NCI-H2196 (cell line): ENCODE results near the gene WIPF3.

Source experiments
- DNase-seq: peaks from one replicate; lab custom pipeline; 2025; ENCODE audit not compliant: unreplicated experiment; lab: John Stamatoyannopoulos, UW

WIPF3 gene

GRCh38 chr7:29844559-29844958 lies 38.3 kb downstream of the WIPF3 start:
- DNase-seq: no peak

DNA sequence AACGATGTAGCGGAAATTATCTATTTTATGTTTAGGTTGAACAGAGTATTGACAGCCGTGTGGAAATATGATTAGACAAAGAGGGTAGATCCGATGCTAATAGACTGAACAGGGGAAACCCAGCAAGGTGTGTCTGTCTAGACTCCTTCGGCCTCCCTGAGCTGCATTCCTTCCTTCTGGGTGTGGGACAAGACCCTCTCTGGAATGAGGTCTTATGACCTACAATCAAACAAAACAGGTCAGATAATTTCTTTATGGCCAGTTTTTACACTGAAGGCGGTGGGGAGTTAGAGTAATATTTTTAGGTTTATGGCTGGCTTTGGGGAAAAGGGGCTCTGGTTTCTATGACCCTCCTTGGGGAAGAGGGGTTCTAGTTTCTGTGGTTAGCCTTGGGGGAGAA lies 41.2 kb downstream of the WIPF3 start:
- no peak for DNase-seq

GRCh38 chr7:29847916-29848315 lies 41.6 kb downstream of the WIPF3 start:
- no peak for DNase-seq

DNA sequence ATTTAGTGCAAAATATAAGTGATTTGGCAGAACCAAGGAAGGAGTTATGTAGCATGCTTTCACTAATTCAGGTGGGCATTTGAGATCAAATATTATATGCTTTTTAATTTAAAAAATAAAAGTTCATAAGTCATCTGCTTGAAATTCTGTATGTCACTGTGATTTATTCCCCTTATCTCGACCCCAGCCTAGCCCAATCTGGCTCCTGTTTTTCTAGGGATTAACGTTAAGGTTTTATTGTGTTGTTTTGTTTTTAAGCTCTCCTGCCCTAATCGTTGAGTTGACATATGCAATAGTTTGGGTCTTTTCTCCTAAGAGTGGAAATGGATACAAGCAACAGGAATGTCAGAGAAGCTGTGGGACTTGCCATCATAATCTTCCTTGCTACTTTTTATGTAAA lies 42.6 kb downstream of the WIPF3 start:
- no peak for DNase-seq

- no peak for DNase-seq
These were observed 45.2 kb downstream of the WIPF3 start for GRCh38 chr7:29851487-29851886.

DNA sequence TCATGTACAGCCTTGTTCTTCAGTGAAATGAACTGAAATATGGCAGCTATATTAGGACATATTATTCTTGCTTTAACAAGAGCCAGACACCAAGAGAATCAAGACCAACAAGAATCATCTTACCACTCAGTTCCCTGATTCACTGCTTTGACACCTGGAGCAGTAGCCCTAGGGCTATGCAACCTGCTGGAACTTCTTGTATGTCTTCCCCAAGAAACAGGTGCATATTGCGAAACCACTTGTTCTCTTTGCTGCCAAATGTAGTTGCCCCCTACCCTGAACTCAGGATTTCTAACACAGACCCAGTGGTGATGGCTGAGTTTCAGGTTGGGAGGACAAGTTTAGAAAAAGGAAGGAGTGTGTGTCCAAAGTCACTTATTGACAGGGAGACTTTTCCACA lies 46.1 kb downstream of the WIPF3 start:
- no peak for DNase-seq

- peak; percentile 62 for DNase-seq
These were observed 46.8 kb downstream of the WIPF3 start for GRCh38 chr7:29853072-29853471.

DNA sequence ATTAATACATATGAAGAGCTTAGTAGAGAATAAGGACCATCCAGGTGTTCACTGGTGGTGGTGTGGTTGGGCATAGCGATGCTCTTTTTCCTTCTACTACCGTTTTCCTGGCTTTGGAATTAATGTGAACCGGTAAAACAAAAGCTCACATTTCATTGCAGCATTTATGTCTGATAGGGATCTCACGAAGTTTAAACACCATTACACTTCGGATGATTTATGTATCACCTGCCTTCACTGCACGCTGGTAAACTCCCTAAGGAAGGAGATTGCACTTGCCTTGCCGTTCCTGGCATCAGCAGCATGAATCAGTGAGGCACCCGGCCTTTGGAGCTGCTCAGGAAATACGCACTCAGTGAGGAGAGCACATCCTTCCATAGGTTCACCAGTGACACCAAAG lies 47.5 kb downstream of the WIPF3 start:
- DNase-seq: peak; percentile 44

- DNase-seq: peak; percentile 26
These were observed 48.1 kb downstream of the WIPF3 start for GRCh38 chr7:29854257-29854938.

DNA sequence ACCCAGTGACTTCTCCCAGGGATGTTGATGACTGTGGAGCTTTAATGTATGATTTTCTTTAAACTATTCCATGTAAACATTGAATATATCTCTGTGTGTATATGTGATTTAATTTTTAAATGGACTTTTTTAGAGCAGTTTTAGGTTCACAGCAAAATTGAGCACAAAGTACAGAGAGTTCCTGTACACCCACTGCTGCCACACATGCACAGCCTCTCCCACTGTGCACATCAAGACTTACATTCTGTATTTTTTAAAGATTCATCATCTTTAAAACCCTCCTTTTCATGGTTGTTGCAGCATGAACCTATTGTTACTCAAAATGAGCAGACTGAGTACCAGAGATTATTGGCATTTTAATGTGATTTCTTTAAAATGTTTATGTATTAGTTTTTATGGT lies 51.3 kb downstream of the WIPF3 start:
- no peak for DNase-seq

- DNase-seq: no peak
These were observed 52.1 kb downstream of the WIPF3 start for GRCh38 chr7:29858191-29858951.

- DNase-seq: no peak
These were observed 52.8 kb downstream of the WIPF3 start for GRCh38 chr7:29859104-29859503.

GRCh38 chr7:29859524-29860185 lies 53.3 kb downstream of the WIPF3 start:
- DNase-seq: no peak

DNA sequence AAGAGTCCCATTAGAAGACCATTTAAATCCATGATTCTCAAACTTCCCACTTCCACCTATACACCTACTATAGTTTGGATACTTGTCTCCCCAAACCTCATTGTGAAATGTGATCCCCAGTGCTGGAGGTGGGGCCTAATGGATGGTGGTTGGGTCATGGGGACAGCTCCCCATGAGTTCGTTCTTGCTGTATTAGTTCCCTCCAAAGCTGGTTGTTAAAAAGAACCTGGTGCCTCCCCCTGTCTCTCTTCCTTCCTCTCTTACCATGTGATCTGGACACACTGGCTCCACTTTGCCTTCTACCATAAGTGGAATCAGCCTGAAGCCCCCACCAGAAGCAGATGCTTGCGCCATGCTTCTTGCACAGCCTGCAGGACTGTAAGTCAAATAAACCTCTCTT lies 53.9 kb downstream of the WIPF3 start:
- DNase-seq: no peak

DNA sequence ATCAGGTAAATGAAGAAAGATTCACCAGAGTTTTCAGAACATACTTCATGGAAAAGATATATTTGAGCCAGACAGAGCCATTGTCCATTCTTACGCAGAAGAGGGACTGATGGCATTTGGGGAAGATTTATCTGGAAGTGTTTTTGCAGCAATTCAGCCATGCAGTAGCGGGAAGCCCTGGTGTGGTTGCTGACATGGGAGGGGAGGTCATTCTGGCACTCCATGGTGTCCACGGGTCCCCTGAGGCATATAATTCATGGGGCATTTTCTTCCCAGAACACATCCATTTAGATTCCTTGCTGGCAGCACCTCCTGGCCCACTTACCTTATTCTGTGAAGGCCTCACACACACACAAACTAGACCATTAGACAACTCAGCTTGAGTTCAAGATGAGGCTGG lies 55.6 kb downstream of the WIPF3 start:
- DNase-seq: no peak

DNA sequence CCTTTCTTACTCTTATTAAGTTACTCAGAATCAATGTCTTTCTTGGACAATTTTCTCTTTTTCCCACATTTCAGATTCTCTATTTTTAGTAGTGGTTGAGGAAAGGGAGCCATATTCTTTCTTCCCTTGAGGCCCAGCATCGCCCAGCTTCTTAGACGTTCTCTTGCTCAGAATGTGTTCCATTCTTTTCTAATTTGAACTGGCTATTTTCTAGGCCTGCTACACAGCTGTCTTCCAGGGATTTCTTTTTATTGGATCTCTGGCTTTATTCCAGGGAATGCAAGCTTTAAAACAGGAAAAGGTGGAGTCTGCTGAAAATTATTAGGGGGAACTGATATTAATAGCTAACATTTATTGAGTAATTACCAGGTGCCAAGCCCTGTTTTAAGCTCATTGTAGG lies 58.3 kb downstream of the WIPF3 start:
- no peak for DNase-seq

- no peak for DNase-seq
These were observed 59.2 kb downstream of the WIPF3 start for GRCh38 chr7:29865526-29865925.

- DNase-seq: peak; percentile 32
These were observed 60.2 kb downstream of the WIPF3 start for GRCh38 chr7:29866490-29866930.

- no peak for DNase-seq
These were observed 65.6 kb downstream of the WIPF3 start for GRCh38 chr7:29871787-29872398.

GRCh38 chr7:29873644-29874294 lies 67.5 kb downstream of the WIPF3 start:
- DNase-seq: no peak

DNA sequence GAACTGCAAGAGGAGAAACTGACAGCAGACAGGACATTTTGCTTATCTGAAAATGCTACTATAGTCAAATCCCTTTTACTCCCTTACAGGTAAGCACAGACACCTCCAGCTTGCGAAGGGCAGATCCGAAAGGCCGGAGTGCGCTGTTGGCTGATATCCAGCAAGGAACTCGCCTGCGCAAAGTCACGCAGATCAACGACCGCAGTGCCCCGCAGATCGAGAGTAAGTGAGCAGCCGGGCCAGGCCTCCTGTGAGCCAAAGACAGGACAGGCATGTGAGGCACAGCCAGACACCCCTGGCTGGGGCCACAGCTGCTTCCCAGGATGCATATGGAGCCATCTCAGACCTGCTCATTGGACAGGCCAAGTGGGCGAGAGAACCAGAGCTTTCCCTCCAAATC lies 69.4 kb downstream of the WIPF3 start:
- no peak for DNase-seq
